K562 (cell line): Measurements from ENCODE around the gene NDRG4. TPM values are rescaled to one million over a fixed set of nuclear protein-coding genes. Genes with fewer than 3 reads are reported as not detected.

ENCODE experiments used
- HCFC1 ChIP-seq: IDR thresholded peaks from 2 replicates; pipeline ENCODE4 v1.6.1; 2012; ENCODE audit warnings: low read depth, low read length, improper control_type of control experiment
- JUN ChIP-seq, 2 experiments: sonication (generic) in 1 of 2; formaldehyde crosslinking in 1 of 2; IDR thresholded peaks; 2 replicates each; pipeline versions ENCODE4 v1.6.1 to v1.8.0; 2012 to 2022; ENCODE audit warnings: borderline replicate concordance in 2 of 2, mild to moderate bottlenecking in 2 of 2, improper control_type of control experiment in 1 of 2, low read depth in 1 of 2, low read length in 1 of 2, missing genetic modification reagents in 1 of 2
- SAP30 ChIP-seq: fragments of 200-600 bp; sonication (generic); IDR thresholded peaks from 2 replicates; pipeline ENCODE4 v1.6.1; 2012; ENCODE audit warnings: borderline replicate concordance, low read depth, mild to moderate bottlenecking, moderate library complexity, low read length, control low read depth, inconsistent platforms; ENCODE audit not compliant: insufficient read depth, poor library complexity, severe bottlenecking
- SRSF3 ChIP-seq: fragments of 200-400 bp; formaldehyde crosslinking; IDR thresholded peaks from 2 replicates; pipeline ENCODE4 v1.6.1; 2016; ENCODE audit warnings: mild to moderate bottlenecking, low read length, moderate library complexity; ENCODE audit not compliant: insufficient read depth
- ZBED1 ChIP-seq: IDR thresholded peaks from 2 replicates; pipeline ENCODE4 v1.6.1; 2014
- ZNF699 ChIP-seq: fragments of 250-450 bp; sonication (Bioruptor Pico); IDR thresholded peaks from 2 replicates; pipeline ENCODE4 v1.8.0; 2021; ENCODE audit warnings: mild to moderate bottlenecking, moderate library complexity; ENCODE audit not compliant: insufficient replicate concordance
- polyA plus RNA-seq, 8 experiments: library from polyadenylated mRNA; depleted of rRNA in 4 of 8; stranded (reverse) in 5 of 8; unstranded in 3 of 8; fragments of >200 nt; fragmentation: Nextera tagmentation in 2 of 8; fragmentation: Illumina TruSeq in 1 of 8; extraction: Ambion mirVana in 2 of 8; extraction: Trizol in 1 of 8; gene quantifications; 2 replicates each; pipeline versions ENCODE4 v1.2.1 to v1.2.3, GENCODE V29; 2011 to 2014; ENCODE audit warnings: inconsistent platforms in 1 of 8, missing spikeins in 1 of 8
- total RNA-seq, 7 experiments: library from RNA; depleted of rRNA in 6 of 7; stranded (reverse); fragments of >200 nt in 6 of 7; fragmentation: Illumina TruSeq in 2 of 7; extraction: Trizol in 2 of 7; gene quantifications; 2 replicates each; pipeline versions ENCODE4 v1.2.1 to v1.2.3, GENCODE V29; 2011 to 2021; ENCODE audit warnings: low replicate concordance in 1 of 7
- TF ChIP-seq, protein P1 (sequence below): fragments of 200-800 bp; sonication (Bioruptor generic); IDR thresholded peaks from 2 replicates; pipeline ENCODE4 v1.6.1; 2017; ENCODE audit warnings: missing genetic modification characterization, missing compliant biosample characterization
- TF ChIP-seq, protein P2 (sequence below), 3 experiments: IDR thresholded peaks in 2 of 3; conservative IDR thresholded peaks in 1 of 3; 2 replicates each; pipeline ENCODE4 v1.5.1; 2011 to 2012; ENCODE audit warnings: low read length in 3 of 3, mild to moderate bottlenecking in 3 of 3, control low read depth in 2 of 3, improper control_type of control experiment in 1 of 3, inconsistent platforms in 1 of 3, low read depth in 1 of 3, mixed read lengths in 1 of 3, moderate library complexity in 1 of 3; ENCODE audit not compliant: insufficient read depth in 2 of 3

NDRG4 gene
- total and polyA plus RNA-seq, 9 of the 15 experiments (the other 6 are each of a cell fraction or from before 2014, with no cell fraction given), result 0.06 to 0.95 (median 0.28) TPM

DNA sequence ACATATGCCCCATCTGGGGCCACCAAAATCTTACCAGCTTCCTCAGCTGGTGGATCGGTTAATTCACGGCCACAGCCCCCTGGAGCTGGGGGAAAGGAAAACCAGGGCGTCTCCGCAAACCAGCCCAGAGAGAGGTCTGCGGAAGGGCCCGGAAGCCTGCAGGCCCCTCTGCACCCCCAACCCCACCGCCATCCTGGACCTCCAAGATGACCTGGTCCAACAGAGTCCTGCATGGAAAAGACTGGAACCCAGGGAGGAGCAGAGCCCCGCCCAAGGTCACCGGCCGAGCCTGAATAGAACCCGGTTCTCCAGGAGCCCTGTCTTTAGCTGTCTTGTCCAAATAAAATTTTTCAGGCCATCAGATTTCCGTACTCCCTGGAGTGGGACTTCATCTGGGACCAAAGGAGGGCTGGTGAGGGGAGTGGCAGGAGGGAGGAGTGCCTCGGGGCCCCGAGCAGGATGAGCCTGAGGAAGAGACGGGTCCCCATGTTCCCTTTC, 37.4 kb upstream of the NDRG4 start (continued):
- TF ChIP-seq ZNF699 (CRISPR knock-in tag) (no peak), HCFC1 (no peak), ZBED1 (no peak), SRSF3 (no peak), SAP30 (no peak), JUN (IDR thresholded peaks at IDR 0.05; ENCODE audit: borderline replicate concordance, low read depth, low read length) (no peak), JUN (CRISPR knock-in tag; IDR thresholded peaks at IDR 0.05; ENCODE audit: borderline replicate concordance) (no peak)
- TF ChIP-seq, protein P1, sequence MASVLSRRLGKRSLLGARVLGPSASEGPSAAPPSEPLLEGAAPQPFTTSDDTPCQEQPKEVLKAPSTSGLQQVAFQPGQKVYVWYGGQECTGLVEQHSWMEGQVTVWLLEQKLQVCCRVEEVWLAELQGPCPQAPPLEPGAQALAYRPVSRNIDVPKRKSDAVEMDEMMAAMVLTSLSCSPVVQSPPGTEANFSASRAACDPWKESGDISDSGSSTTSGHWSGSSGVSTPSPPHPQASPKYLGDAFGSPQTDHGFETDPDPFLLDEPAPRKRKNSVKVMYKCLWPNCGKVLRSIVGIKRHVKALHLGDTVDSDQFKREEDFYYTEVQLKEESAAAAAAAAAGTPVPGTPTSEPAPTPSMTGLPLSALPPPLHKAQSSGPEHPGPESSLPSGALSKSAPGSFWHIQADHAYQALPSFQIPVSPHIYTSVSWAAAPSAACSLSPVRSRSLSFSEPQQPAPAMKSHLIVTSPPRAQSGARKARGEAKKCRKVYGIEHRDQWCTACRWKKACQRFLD, result no peak
- TF ChIP-seq, protein P2, sequence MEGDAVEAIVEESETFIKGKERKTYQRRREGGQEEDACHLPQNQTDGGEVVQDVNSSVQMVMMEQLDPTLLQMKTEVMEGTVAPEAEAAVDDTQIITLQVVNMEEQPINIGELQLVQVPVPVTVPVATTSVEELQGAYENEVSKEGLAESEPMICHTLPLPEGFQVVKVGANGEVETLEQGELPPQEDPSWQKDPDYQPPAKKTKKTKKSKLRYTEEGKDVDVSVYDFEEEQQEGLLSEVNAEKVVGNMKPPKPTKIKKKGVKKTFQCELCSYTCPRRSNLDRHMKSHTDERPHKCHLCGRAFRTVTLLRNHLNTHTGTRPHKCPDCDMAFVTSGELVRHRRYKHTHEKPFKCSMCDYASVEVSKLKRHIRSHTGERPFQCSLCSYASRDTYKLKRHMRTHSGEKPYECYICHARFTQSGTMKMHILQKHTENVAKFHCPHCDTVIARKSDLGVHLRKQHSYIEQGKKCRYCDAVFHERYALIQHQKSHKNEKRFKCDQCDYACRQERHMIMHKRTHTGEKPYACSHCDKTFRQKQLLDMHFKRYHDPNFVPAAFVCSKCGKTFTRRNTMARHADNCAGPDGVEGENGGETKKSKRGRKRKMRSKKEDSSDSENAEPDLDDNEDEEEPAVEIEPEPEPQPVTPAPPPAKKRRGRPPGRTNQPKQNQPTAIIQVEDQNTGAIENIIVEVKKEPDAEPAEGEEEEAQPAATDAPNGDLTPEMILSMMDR (IDR thresholded peaks at IDR 0.05 in 2 of 3, conservative IDR thresholded peaks at IDR 0.05 in 1 of 3; ENCODE audit: insufficient read depth in 2 of 3, low read depth in 1 of 3, low read length in 3 of 3), result no peak
